Activated CD8-positive, alpha-beta memory T cell treated with anti-CD3 and anti-CD28 coated beads, Interleukin-2, amount 50 U/mL, for 48 hours (primary cell): ENCODE data around the gene KMT2C.

Experiments used
- DNase-seq: peaks from one replicate; pipeline ENCODE4 v3.0.0-alpha.2; 2020

KMT2C gene

GRCh38 chr7:152180587-152180986, 255.2 kb downstream of the KMT2C start:
- no peak for DNase-seq

DNA sequence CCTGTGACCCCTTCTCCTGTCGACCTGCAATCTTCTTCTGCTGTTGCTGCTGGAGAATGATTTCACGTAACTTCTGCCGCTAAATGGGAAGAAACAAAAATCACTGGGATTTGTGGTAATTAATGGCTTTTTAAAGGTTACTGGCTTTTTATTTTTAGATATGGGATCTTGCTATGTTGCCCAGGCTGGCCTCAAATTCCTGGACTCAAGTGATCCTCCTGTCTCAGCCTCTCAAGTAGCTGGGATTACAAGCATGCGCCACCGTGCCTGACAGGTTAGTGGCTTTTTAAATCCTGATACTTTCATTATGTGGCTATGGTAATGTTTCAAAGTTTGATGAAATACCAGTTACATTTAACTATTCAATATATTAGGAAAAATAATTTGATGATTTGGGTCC, 255.8 kb downstream of the KMT2C start:
- no peak for DNase-seq

DNA sequence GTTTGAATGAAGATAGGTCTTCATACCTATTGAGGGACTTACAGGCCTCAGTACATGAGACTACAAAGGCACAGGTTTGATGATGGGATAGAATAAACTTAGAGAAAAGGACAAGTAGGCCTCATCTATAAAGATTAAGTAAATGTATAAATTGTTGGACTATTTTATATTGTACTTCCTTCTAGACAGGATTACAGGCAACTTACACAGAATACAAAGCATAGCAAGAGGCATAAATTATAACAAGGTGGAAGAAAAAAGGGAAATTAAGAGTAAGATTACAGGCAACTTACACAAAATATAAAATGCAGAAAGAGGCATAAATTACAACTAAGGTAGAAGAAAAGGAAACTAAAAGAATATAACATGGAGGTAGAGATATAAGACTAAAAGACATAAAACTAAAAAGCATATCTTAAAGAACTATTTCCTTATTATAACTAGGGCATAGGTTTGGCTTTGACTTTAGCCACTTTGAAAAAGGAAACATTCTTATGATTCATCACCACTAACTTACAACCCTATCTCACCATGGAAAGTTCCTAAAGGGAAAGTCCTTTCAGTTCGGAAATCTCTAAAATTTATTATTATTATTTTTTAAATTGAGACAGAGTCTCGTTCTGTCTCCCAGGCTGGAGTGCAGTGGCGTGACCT, 257.3 kb downstream of the KMT2C start:
- no peak for DNase-seq

- no peak for DNase-seq
Observed at GRCh38 chr7:152177681-152178404, 258.0 kb downstream of the KMT2C start.

DNA sequence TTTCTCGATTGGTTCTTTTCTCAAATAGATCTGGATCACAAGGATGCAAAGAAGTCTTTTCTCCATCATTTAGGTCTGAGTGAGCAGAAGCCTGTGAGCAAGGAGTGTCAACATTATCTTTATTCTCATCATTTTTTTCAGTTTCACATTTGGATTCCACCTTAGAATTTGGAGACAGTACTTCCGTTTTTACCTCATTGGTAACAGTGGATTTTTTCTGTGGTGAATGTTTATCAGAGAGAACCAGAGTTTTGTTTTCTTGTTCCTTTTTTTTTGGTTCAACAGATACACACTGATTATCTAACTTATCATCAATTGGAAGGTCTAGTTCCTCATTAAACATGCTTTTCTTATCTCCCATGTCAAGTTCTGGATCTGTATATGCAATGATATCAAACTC, 259.0 kb downstream of the KMT2C start:
- no peak for DNase-seq

DNA sequence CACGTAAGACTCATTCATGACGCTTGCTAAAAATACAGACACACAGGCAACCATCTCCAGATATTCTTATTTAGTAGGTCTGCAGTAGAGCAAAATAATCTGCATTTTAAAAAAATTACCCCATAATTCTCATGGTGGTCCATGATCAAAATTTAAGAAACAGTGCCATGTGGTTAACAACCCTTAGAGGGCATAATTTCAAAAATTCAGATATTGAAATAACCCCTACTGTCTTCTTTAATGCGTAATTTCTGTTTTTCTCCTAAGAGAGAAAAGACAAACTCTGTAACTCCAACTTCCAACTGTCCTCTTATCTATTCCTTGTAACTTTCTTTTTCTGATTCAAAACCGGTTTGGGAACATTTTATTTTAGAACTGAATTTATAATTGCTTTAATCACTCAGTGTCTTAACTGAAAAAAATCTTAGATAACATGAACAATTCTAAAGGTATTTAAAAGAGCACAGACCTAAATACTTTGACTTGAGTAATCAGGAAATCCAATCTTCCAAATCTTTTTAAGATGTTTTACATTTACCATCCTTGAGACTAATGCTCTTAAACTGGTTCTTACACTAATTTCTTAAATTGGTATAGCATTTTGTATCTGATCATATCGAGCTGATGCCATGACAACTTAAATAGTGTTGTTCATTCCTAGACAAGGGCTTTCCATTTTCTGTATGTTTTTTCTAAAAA, 262.3 kb downstream of the KMT2C start:
- DNase-seq, result no peak

- DNase-seq, result no peak
Observed at GRCh38 chr7:152162287-152162686, 273.5 kb downstream of the KMT2C start.

DNA sequence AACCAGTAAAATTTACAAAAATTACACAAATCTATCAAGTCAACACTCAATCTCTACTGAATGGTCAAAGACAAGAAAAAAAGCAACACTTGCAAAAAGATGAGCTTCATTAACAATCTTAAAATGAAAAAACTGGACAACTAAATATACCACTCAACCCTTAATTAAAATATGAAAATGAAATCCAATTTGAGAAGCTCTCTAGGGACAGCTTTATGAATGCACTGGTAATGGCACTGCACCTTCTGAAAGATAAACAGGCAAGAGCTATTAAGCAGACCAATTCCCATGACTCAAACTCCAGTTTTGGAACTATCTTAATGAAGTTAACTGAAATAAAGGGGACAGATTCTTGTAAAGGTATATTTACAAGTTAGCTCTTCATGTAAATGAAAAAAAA, 274.6 kb downstream of the KMT2C start:
- no peak for DNase-seq

- DNase-seq, result no peak
Observed at GRCh38 chr7:152158801-152159587, 276.8 kb downstream of the KMT2C start.

- DNase-seq, result no peak
Observed at GRCh38 chr7:152152267-152152666, 283.5 kb downstream of the KMT2C start.

DNA sequence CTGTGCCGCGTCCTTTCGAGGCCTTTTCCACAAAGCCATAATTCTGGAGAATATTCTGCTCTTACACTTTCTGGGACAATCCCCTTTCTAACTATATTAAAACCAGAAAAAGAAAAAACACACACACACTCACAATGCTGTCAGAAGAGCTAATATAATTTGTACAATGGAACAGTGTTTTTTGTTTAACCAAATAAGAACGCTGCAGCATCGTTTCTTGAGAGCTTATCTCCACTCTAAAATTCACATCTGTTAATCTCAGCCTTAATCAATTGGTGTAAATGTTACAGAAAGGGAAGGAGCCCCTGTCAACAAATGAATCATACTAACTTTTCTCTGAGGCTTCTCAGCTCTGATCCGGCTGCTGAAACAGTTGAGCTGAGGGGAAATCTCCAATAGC, 286.4 kb downstream of the KMT2C start:
- DNase-seq, result no peak

- no peak for DNase-seq
Observed at GRCh38 chr7:152148706-152149105, 287.1 kb downstream of the KMT2C start.

DNA sequence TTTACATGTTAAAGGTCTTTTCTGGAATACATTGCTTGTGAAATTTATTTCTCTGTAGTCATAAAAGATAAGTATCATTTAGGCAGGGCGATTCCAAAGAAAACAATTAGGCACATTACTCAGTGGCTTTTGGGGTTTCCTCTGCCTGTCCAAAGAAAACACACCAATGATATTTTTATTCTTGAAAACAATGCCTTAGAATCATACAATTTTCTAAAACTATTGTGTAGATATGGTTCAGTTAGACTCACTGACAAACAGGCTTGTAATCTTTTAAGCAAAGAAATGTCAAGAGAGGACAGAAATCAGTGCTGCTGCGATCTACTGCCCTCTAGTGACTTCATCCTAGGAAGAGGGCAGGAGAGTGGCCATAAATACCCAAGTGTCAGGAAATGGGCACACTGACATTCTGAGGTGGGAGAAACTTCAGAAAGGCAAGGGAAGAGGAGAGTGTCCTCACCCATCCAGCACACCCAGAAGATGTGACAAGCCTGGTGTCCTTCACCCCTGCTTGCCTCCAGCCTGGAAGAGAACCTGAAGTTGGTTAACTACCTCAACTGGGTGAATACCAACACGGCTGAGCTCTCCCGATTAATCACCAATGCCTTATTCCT, 289.8 kb downstream of the KMT2C start:
- DNase-seq, result no peak

- DNase-seq, result no peak
Observed at GRCh38 chr7:152144557-152145245, 291.1 kb downstream of the KMT2C start.

DNA sequence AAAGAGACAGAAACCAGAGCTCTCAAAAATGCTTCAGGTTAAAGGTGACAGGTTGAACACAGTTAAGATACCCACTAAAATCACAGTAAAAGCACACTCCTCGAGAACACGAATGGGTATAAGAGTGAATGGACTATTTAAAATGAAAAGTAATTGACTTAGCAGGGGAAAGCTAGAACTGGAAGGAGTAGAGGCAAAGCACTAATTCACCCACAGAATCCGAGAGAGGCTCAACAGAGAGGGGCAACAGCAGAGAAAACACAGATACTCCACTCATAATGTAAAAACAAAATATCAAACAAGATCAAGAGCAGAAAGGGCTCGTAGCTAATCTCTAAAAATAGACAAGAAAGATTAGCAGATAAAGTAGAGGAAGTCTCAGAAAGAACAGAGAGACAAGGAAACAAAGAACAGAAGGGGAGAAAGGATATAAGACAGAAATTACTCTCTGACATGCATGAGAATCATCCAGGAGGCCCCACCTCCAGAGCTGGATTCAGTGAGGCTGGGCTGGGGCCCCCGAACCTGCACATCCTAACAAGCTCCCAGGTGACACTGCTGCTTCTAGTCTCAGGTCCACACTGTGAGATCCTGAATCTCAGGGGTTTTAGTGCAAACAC, 292.7 kb downstream of the KMT2C start:
- no peak for DNase-seq

- DNase-seq, result no peak
Observed at GRCh38 chr7:152140560-152140959, 295.2 kb downstream of the KMT2C start.

- no peak for DNase-seq
Observed at GRCh38 chr7:152140067-152140466, 295.7 kb downstream of the KMT2C start.

- DNase-seq, result no peak
Observed at GRCh38 chr7:152137476-152138025, 298.3 kb downstream of the KMT2C start.

- DNase-seq, result no peak
Observed at GRCh38 chr7:152136686-152137085, 299.1 kb downstream of the KMT2C start.

- no peak for DNase-seq
Observed at GRCh38 chr7:152133804-152134203, 302.0 kb downstream of the KMT2C start.

GRCh38 chr7:152132812-152133211, 303.0 kb downstream of the KMT2C start:
- no peak for DNase-seq
